ENCODE results near the gene FZD10.

FZD10 gene

DNA sequence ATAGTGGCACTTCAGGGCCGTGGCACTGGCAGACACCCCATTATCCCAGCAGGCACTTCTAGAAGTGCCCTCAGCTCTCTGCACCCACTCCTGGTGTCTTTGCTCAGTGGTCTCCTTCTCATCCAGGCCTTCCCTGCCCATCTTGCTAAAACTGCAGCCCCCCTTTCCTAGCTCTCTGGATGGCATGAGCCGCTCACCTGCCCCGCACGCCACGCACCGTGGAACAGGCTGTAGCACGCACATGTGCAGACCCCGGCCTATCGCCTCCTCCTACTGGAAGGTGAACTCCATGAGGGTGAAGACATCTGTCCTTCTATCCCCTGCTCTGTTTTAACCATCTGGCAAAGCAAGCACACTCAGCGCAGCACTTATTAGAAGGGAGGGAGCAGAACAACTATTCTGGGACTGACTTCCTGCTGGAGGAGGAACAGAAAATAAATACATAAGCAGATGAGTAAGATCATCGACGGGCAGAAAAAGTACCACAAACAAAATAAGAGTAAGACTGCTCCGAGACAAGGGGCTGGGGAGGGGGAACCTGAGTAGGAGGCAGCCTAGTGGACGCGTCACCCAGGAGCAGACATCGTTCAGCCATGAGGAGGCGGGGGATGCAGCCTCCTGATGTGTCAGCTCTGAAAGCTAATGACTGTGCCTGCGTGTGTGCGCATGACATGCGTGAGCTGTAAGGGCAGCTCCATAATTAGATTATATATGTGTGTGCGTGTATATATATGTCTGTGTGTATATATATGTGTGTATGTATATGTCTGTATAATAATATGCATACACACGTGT lies 7.8 kb upstream of the FZD10 start:
- H3K9me2 ChIP-seq (ENCODE audit: low read depth, low read length): no peaks in the 10 kb centered on the region
- H2AFZ ChIP-seq (ENCODE audit: low read length): no peak overlapping the region
- no peaks in the 10 kb centered on the region for H3K79me2 ChIP-seq (ENCODE audit: insufficient read depth, low read length)
- no peaks in the 10 kb centered on the region for H4K20me1 ChIP-seq (ENCODE audit: insufficient read depth, low read length)
- H3K36me3 ChIP-seq (ENCODE audit: insufficient read depth, low read length): no peaks in the 10 kb centered on the region
- H3K9ac ChIP-seq (ENCODE audit: low read length): no peak overlapping the region
- no peaks in the 10 kb centered on the region for H3F3A ChIP-seq (ENCODE audit: insufficient read depth, low read length)
- H3K4me1 ChIP-seq (ENCODE audit: insufficient read depth, low read length, severe bottlenecking): no peaks in the 10 kb centered on the region
- no peak overlapping the region for H3K4me3 ChIP-seq (ENCODE audit: low read depth, low read length, poor library complexity, severe bottlenecking)
- no peak overlapping the region for H3K27ac ChIP-seq (ENCODE audit: low read depth, low read length, poor library complexity, severe bottlenecking)
- TF ChIP-seq, protein P1, sequence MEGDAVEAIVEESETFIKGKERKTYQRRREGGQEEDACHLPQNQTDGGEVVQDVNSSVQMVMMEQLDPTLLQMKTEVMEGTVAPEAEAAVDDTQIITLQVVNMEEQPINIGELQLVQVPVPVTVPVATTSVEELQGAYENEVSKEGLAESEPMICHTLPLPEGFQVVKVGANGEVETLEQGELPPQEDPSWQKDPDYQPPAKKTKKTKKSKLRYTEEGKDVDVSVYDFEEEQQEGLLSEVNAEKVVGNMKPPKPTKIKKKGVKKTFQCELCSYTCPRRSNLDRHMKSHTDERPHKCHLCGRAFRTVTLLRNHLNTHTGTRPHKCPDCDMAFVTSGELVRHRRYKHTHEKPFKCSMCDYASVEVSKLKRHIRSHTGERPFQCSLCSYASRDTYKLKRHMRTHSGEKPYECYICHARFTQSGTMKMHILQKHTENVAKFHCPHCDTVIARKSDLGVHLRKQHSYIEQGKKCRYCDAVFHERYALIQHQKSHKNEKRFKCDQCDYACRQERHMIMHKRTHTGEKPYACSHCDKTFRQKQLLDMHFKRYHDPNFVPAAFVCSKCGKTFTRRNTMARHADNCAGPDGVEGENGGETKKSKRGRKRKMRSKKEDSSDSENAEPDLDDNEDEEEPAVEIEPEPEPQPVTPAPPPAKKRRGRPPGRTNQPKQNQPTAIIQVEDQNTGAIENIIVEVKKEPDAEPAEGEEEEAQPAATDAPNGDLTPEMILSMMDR (IDR thresholded peaks at IDR 0.05; ENCODE audit: low read length): no peak
- no peak for TF ChIP-seq EZH2 (IDR thresholded peaks at IDR 0.05; ENCODE audit: borderline replicate concordance, low read length)
- H3K4me2 ChIP-seq (ENCODE audit: low read length): no peak overlapping the region
- no peaks in the 10 kb centered on the region for H3K27me3 ChIP-seq (ENCODE audit: insufficient read depth, low read length)
- H3K9me3 ChIP-seq (ENCODE audit: low read length): no peaks in the 10 kb centered on the region

DNA sequence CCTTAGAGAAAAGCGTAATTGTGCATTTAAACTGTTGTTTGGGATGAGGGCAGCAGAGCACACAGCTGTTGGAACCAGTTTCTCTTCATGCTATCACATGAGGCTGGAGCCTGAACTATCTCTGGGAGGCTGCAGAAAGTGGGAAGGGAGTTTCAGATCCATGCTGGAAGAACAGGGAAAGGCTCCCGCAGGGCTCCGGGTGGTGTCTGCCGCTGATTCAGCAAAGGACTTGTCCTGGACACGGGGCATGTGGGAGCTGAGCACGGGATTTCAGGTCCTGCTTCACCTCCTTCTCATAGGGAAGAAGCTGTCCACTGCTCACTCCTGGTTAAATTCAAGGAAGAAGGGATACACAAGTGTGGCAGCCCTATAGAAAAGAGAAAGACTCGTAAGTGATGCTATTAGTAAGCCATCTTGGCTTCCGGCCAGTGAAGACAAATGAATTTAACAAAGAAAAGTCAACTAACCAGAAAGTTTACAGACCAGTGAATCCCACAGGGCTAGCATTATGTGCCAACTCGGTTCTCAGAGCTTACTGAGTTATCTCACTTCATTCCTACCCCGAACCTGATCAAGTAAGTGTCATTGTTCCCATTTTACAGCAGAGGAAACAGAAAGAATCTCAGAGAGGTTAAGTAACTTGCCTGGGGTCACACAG lies 6.7 kb upstream of the FZD10 start:
- H3F3A ChIP-seq (ENCODE audit: insufficient read depth, low read length): no peaks in the 10 kb centered on the region
- H3K4me2 ChIP-seq (ENCODE audit: low read length): no peak overlapping the region
- no peak overlapping the region for H3K27ac ChIP-seq (ENCODE audit: low read depth, low read length, poor library complexity, severe bottlenecking)
- no peaks in the 10 kb centered on the region for H3K9me3 ChIP-seq (ENCODE audit: low read length)
- no peak overlapping the region for H3K4me3 ChIP-seq (ENCODE audit: low read depth, low read length, poor library complexity, severe bottlenecking)
- no peaks in the 10 kb centered on the region for H3K4me1 ChIP-seq (ENCODE audit: insufficient read depth, low read length, severe bottlenecking)
- no peaks in the 10 kb centered on the region for H3K36me3 ChIP-seq (ENCODE audit: insufficient read depth, low read length)
- no peaks in the 10 kb centered on the region for H4K20me1 ChIP-seq (ENCODE audit: insufficient read depth, low read length)
- H3K27me3 ChIP-seq (ENCODE audit: insufficient read depth, low read length): no peaks in the 10 kb centered on the region
- H3K9me2 ChIP-seq (ENCODE audit: low read depth, low read length): no peaks in the 10 kb centered on the region
- no peaks in the 10 kb centered on the region for H3K79me2 ChIP-seq (ENCODE audit: insufficient read depth, low read length)
- no peak overlapping the region for H3K9ac ChIP-seq (ENCODE audit: low read length)
- no peak for TF ChIP-seq EZH2 (IDR thresholded peaks at IDR 0.05; ENCODE audit: borderline replicate concordance, low read length)
- TF ChIP-seq, protein P1 (IDR thresholded peaks at IDR 0.05; ENCODE audit: low read length): no peak
- no peak overlapping the region for H2AFZ ChIP-seq (ENCODE audit: low read length)

DNA sequence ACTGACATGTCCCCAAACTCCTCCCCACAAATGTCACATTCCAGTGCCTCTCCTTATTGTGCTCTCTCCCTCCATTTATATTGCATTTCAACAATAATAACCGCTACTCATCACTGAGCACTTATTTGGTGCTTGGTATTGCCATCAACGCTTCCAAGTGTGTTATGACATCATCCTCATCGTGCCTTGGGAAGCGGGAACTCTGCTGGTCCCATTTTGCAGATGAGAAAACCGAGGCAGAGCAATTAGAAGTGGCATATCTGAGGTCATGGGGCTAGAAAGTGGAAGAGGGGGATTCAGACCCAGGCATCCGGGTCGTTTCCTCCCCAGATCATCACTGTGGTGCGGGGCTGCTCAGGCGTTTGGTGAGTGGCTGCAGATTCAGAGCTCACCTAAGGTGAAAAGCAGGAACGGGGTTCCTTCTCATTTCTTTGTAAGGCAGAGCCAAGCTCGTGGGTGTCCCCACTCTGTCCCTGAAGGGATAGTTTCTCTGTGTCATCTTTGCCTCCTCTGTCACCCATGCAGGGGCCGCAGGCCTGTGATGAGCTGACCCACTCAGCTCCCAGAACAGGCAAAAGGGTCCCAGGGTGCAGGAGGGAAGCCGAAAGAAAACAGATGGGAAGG lies 5.5 kb upstream of the FZD10 start:
- H4K20me1 ChIP-seq (ENCODE audit: insufficient read depth, low read length): no peaks in the 10 kb centered on the region
- H3K79me2 ChIP-seq (ENCODE audit: insufficient read depth, low read length): no peaks in the 10 kb centered on the region
- H3K9ac ChIP-seq (ENCODE audit: low read length): no peak overlapping the region

More for the DNA sequence above, 5.5 kb upstream of the FZD10 start:
- Histone ChIP-seq H3K27me3 (ENCODE audit: insufficient read depth, low read length) (no peaks in the 10 kb centered on the region), H2AFZ (ENCODE audit: low read length) (no peak overlapping the region), H3K27ac (ENCODE audit: low read depth, low read length, poor library complexity, severe bottlenecking) (no peak overlapping the region), H3K4me2 (ENCODE audit: low read length) (no peak overlapping the region), H3K4me3 (ENCODE audit: low read depth, low read length, poor library complexity, severe bottlenecking) (no peak overlapping the region), H3F3A (ENCODE audit: insufficient read depth, low read length) (no peaks in the 10 kb centered on the region), H3K4me1 (ENCODE audit: insufficient read depth, low read length, severe bottlenecking) (no peaks in the 10 kb centered on the region), H3K36me3 (ENCODE audit: insufficient read depth, low read length) (no peaks in the 10 kb centered on the region), H3K9me3 (ENCODE audit: low read length) (no peaks in the 10 kb centered on the region), H3K9me2 (ENCODE audit: low read depth, low read length) (no peaks in the 10 kb centered on the region)
- TF ChIP-seq, protein P1 (IDR thresholded peaks at IDR 0.05; ENCODE audit: low read length): no peak
- TF ChIP-seq EZH2 (IDR thresholded peaks at IDR 0.05; ENCODE audit: borderline replicate concordance, low read length): no peak

Data from OCI-LY1 (cell line).